ENCODE results near the gene MRPL24. TPM values are rescaled to one million over a fixed set of nuclear protein-coding genes. Genes with fewer than 3 reads are reported as not detected.
"Not testable (repeated sequence)": the region's sequence is repeated elsewhere in the genome, so short reads cannot be mapped to it uniquely, and the experiment has no call there.

The MRPL24 gene
- total RNA-seq, 1 donor from 2014 or later = 17.0 TPM

GRCh38 chr1:156766298-156767100, 25.6 kb upstream of the MRPL24 start:
- no peak for DNase-seq (ENCODE audit: low spot score in 2 of 2)
- peaks cover 0 to 28% of the 10 kb centered on the region in 2 donors for H3K4me1 ChIP-seq
- no peaks in the 10 kb centered on the region for H3K36me3 ChIP-seq
- peak overlapping the region; percentile 58 to 80 for H3K4me3 ChIP-seq
- no peaks in the 10 kb centered on the region for H3K9me3 ChIP-seq
- H3K27me3 ChIP-seq = no peaks in the 10 kb centered on the region
- peak overlapping the region; percentile 75 to 86 for H3K27ac ChIP-seq
- intact Hi-C loops (cut with DNase I) = loop anchor here (1.0 to 10.0 kb wide), 6 partner anchors 15 to 428 kb away; partner anchors contain the start of genes CCT3, CRABP2, ETV3 and HDGF
- no peak for TF ChIP-seq CTCF (IDR thresholded peaks at IDR 0.05)

GRCh38 chr1:156765666-156766065, 24.8 kb upstream of the MRPL24 start:
- peak overlapping the region in 1 of 2 donors; percentile 80 for H3K4me3 ChIP-seq
- no peaks in the 10 kb centered on the region for H3K36me3 ChIP-seq
- intact Hi-C loops (cut with DNase I) = loop anchor here (2.0 to 10.0 kb wide), 3 partner anchors 58 to 427 kb away; partner anchors contain the start of genes CCT3, CRABP2, ETV3 and TSACC
- no peak overlapping the region for H3K27ac ChIP-seq
- H3K4me1 ChIP-seq = peaks cover 0 to 21% of the 10 kb centered on the region in 2 donors
- no peaks in the 10 kb centered on the region for H3K9me3 ChIP-seq
- no peak for TF ChIP-seq CTCF (IDR thresholded peaks at IDR 0.05)
- H3K27me3 ChIP-seq = no peaks in the 10 kb centered on the region
- no peak for DNase-seq (ENCODE audit: low spot score in 2 of 2)

- DNase-seq (ENCODE audit: low spot score in 2 of 2); H3K9me3 ChIP-seq; H3K27me3 ChIP-seq; H3K4me3 ChIP-seq; H3K36me3 ChIP-seq; H3K27ac ChIP-seq: not testable (repeated sequence)
- intact Hi-C loops (cut with DNase I) = loop anchor here (5.0 to 10.0 kb wide), 2 partner anchors 58 to 370 kb away; partner anchors contain the start of genes CRABP2 and ETV3
- peaks cover 0 to 16% of the 10 kb centered on the region in 2 donors for H3K4me1 ChIP-seq
These were observed 24.2 kb upstream of the MRPL24 start for GRCh38 chr1:156765136-156765535.

- H3K4me1 ChIP-seq = no peaks in the 10 kb centered on the region
- H3K4me3 ChIP-seq = no peak overlapping the region
- no peaks in the 10 kb centered on the region for H3K36me3 ChIP-seq
- H3K9me3 ChIP-seq = no peaks in the 10 kb centered on the region
- no peak overlapping the region for H3K27ac ChIP-seq
- intact Hi-C loops (cut with DNase I) = loop anchor here (10.0 kb wide), 1 partner anchor 374 kb away; the partner anchor contains the start of gene ETV3
- no peaks in the 10 kb centered on the region for H3K27me3 ChIP-seq
- no peak for DNase-seq (ENCODE audit: low spot score in 2 of 2)
- TF ChIP-seq CTCF (IDR thresholded peaks at IDR 0.05) = no peak
These were observed 19.9 kb upstream of the MRPL24 start for GRCh38 chr1:156760796-156761104.

GRCh38 chr1:156760092-156760795, 19.4 kb upstream of the MRPL24 start:
- Histone ChIP-seq H3K4me1 (no peaks in the 10 kb centered on the region), H3K9me3 (no peaks in the 10 kb centered on the region), H3K4me3 (no peak overlapping the region), H3K27me3 (no peaks in the 10 kb centered on the region), H3K27ac (no peak overlapping the region), H3K36me3 (no peaks in the 10 kb centered on the region)
- DNase-seq (ENCODE audit: low spot score in 2 of 2) = no peak
- intact Hi-C loops (cut with DNase I) = loop anchor here (10.0 kb wide), 1 partner anchor 375 kb away; the partner anchor contains the start of gene ETV3
- TF ChIP-seq CTCF (IDR thresholded peaks at IDR 0.05) = no peak

- H3K27me3 ChIP-seq; H3K4me3 ChIP-seq; H3K4me1 ChIP-seq; DNase-seq (ENCODE audit: low spot score in 2 of 2); H3K9me3 ChIP-seq; H3K36me3 ChIP-seq; H3K27ac ChIP-seq; intact Hi-C loops (cut with DNase I): not testable (repeated sequence)
These were observed 16.8 kb upstream of the MRPL24 start for GRCh38 chr1:156757572-156758253.

All from ascending aorta (tissue), 2 donors.